Mesothelial cell of epicardium (in vitro differentiated cells): Measurements from ENCODE around the gene RPA3. TPM values are rescaled to one million over a fixed set of nuclear protein-coding genes. Genes with fewer than 3 reads are reported as not detected.

Source experiments
- DNase-seq, 2 experiments: peaks; one replicate each; pipeline ENCODE4 v3.0.0; 2021; ENCODE audit warnings: low spot score in 2 of 2; ENCODE audit not compliant: unreplicated experiment in 2 of 2
- H3K27ac Mint-ChIP-seq: 2 replicates; pipeline ENCODE4 v1.8.0; 2021; ENCODE audit warnings: mixed read lengths
- H3K27me3 Mint-ChIP-seq: 2 replicates; pipeline ENCODE4 v1.8.0; 2021; ENCODE audit warnings: low read depth, mixed read lengths
- H3K36me3 Mint-ChIP-seq: 2 replicates; pipeline ENCODE4 v1.8.0; 2021; ENCODE audit warnings: mixed read lengths
- H3K4me1 Mint-ChIP-seq: 2 replicates; pipeline ENCODE4 v1.8.0; 2021; ENCODE audit warnings: mixed read lengths
- H3K4me3 Mint-ChIP-seq: 2 replicates; pipeline ENCODE4 v1.8.0; 2021; ENCODE audit warnings: mild to moderate bottlenecking, moderate library complexity, mixed read lengths
- H3K9me3 Mint-ChIP-seq: 2 replicates; pipeline ENCODE4 v1.8.0; 2021; ENCODE audit warnings: mixed read lengths
- CTCF ChIP-seq: fragments of 200-600 bp; sonication (generic); IDR thresholded peaks from one replicate; pipeline ENCODE4 v1.5.0; 2021; ENCODE audit warnings: antibody characterized with exemption; ENCODE audit not compliant: unreplicated experiment
- total RNA-seq: library from RNA; stranded (reverse); gene quantifications from 3 replicates; pipeline ENCODE4 v1.2.1, GENCODE V29; 2021

The RPA3 gene
- total RNA-seq, 1 donor from 2014 or later, result 22.9 TPM

- no peak overlapping the region for H3K4me3 Mint-ChIP-seq
- no peaks in the 10 kb centered on the region for H3K4me1 Mint-ChIP-seq
- H3K27me3 Mint-ChIP-seq, result no peaks in the 10 kb centered on the region
- no peak overlapping the region for H3K27ac Mint-ChIP-seq
- H3K36me3 Mint-ChIP-seq, result peaks cover 18% of the 10 kb centered on the region
- no peak for TF ChIP-seq CTCF
- DNase-seq, result no peak
- H3K9me3 Mint-ChIP-seq, result peaks cover 7% of the 10 kb centered on the region
These were observed 45.2 kb downstream of the RPA3 start for GRCh38 chr7:7673240-7673550.

- Mint-ChIP-seq H3K4me3 (no peak overlapping the region), H3K9me3 (peaks cover 4% of the 10 kb centered on the region), H3K4me1 (no peaks in the 10 kb centered on the region), H3K27ac (no peak overlapping the region), H3K36me3 (peaks cover 14% of the 10 kb centered on the region), H3K27me3 (no peaks in the 10 kb centered on the region)
- TF ChIP-seq CTCF, result no peak
- no peak for DNase-seq
These were observed 45.7 kb downstream of the RPA3 start for GRCh38 chr7:7672545-7673239.

GRCh38 chr7:7671361-7671760 lies 47.0 kb downstream of the RPA3 start:
- Mint-ChIP-seq H3K27me3 (no peaks in the 10 kb centered on the region), H3K9me3 (no peaks in the 10 kb centered on the region), H3K4me1 (no peaks in the 10 kb centered on the region), H3K4me3 (no peak overlapping the region), H3K36me3 (peaks cover 10% of the 10 kb centered on the region), H3K27ac (no peak overlapping the region)
- no peak for TF ChIP-seq CTCF
- no peak for DNase-seq

- Mint-ChIP-seq H3K27me3 (no peaks in the 10 kb centered on the region), H3K9me3 (no peaks in the 10 kb centered on the region), H3K4me1 (peaks cover 2% of the 10 kb centered on the region), H3K36me3 (peaks cover 5% of the 10 kb centered on the region), H3K4me3 (no peak overlapping the region), H3K27ac (no peak overlapping the region)
- TF ChIP-seq CTCF, result no peak
- DNase-seq, result no peak
These were observed 47.9 kb downstream of the RPA3 start for GRCh38 chr7:7670490-7670889.

- Mint-ChIP-seq H3K27me3 (no peaks in the 10 kb centered on the region), H3K4me3 (no peak overlapping the region), H3K9me3 (no peaks in the 10 kb centered on the region), H3K27ac (no peak overlapping the region), H3K36me3 (peaks cover 2% of the 10 kb centered on the region), H3K4me1 (peaks cover 14% of the 10 kb centered on the region)
- TF ChIP-seq CTCF, result no peak
- DNase-seq, result no peak
These were observed 49.7 kb downstream of the RPA3 start for GRCh38 chr7:7668706-7669105.

GRCh38 chr7:7667187-7667586 lies 51.2 kb downstream of the RPA3 start:
- H3K4me3 Mint-ChIP-seq, result no peak overlapping the region
- H3K4me1 Mint-ChIP-seq, result peaks cover 21% of the 10 kb centered on the region
- no peak overlapping the region for H3K27ac Mint-ChIP-seq
- H3K36me3 Mint-ChIP-seq, result no peaks in the 10 kb centered on the region
- H3K9me3 Mint-ChIP-seq, result no peaks in the 10 kb centered on the region
- no peak for TF ChIP-seq CTCF
- no peak for DNase-seq
- H3K27me3 Mint-ChIP-seq, result no peaks in the 10 kb centered on the region
